GM19099 (cell line): ENCODE results near the gene GLT6D1.

Experiments used
- POLR2A ChIP-seq: IDR thresholded peaks from 3 replicates; pipeline ENCODE4 v1.6.1; 2011; ENCODE audit warnings: low read depth; ENCODE audit not compliant: insufficient read length; ENCODE audit errors: extremely low read depth

GLT6D1 gene

GRCh38 chr9:135649508-135649907 lies 10.2 kb upstream of the GLT6D1 start:
- no peak for TF ChIP-seq POLR2A

GRCh38 chr9:135648494-135649410 lies 9.4 kb upstream of the GLT6D1 start:
- TF ChIP-seq POLR2A = no peak

- TF ChIP-seq POLR2A = no peak
Observed at GRCh38 chr9:135647884-135648283, 8.5 kb upstream of the GLT6D1 start.

- no peak for TF ChIP-seq POLR2A
Observed at GRCh38 chr9:135644631-135645218, 5.4 kb upstream of the GLT6D1 start.

GRCh38 chr9:135641745-135642144 lies 2.4 kb upstream of the GLT6D1 start:
- TF ChIP-seq POLR2A = no peak

- no peak for TF ChIP-seq POLR2A
Observed at GRCh38 chr9:135641047-135641446, 1.7 kb upstream of the GLT6D1 start.

- no peak for TF ChIP-seq POLR2A
Observed at GRCh38 chr9:135632841-135633240, 6.5 kb downstream of the GLT6D1 start.

- TF ChIP-seq POLR2A = no peak
Observed at GRCh38 chr9:135624282-135624681, 15.1 kb downstream of the GLT6D1 start.

- TF ChIP-seq POLR2A = no peak
Observed at GRCh38 chr9:135622415-135623020, 16.8 kb downstream of the GLT6D1 start.

GRCh38 chr9:135620558-135620957 lies 18.8 kb downstream of the GLT6D1 start:
- no peak for TF ChIP-seq POLR2A

GRCh38 chr9:135619599-135619886 lies 19.8 kb downstream of the GLT6D1 start:
- TF ChIP-seq POLR2A = no peak

GRCh38 chr9:135618866-135619598 lies 20.3 kb downstream of the GLT6D1 start:
- TF ChIP-seq POLR2A = no peak

GRCh38 chr9:135617991-135618411 lies 21.3 kb downstream of the GLT6D1 start:
- no peak for TF ChIP-seq POLR2A

- no peak for TF ChIP-seq POLR2A
Observed at GRCh38 chr9:135617538-135617900, 21.8 kb downstream of the GLT6D1 start.
